ENCODE results near the gene CFAP299.
"Not testable (repeated sequence)": the region's sequence is repeated elsewhere in the genome, so short reads cannot be mapped to it uniquely, and the experiment has no call there.

CFAP299 gene

GRCh38 chr4:80749558-80749957, 414.0 kb downstream of the CFAP299 start:
- DNase-seq, result not testable (repeated sequence)

- no peak for DNase-seq
Observed at GRCh38 chr4:80751200-80751599, 415.7 kb downstream of the CFAP299 start.

GRCh38 chr4:80767944-80768343, 432.4 kb downstream of the CFAP299 start:
- DNase-seq, result no peak

GRCh38 chr4:80776168-80776567, 440.6 kb downstream of the CFAP299 start:
- no peak for DNase-seq

- no peak for DNase-seq
Observed at GRCh38 chr4:80781431-80781830, 445.9 kb downstream of the CFAP299 start.

GRCh38 chr4:80787306-80787705, 451.8 kb downstream of the CFAP299 start:
- no peak for DNase-seq

- DNase-seq, result no peak
Observed at GRCh38 chr4:80788798-80789197, 453.3 kb downstream of the CFAP299 start.

- DNase-seq, result no peak
Observed at GRCh38 chr4:80790152-80790551, 454.6 kb downstream of the CFAP299 start.

GRCh38 chr4:80793660-80794059, 458.1 kb downstream of the CFAP299 start:
- DNase-seq, result not testable (repeated sequence)

GRCh38 chr4:80798082-80798481, 462.6 kb downstream of the CFAP299 start:
- DNase-seq, result no peak

GRCh38 chr4:80800719-80801118, 465.2 kb downstream of the CFAP299 start:
- DNase-seq, result not testable (repeated sequence)

GRCh38 chr4:80803337-80803736, 467.8 kb downstream of the CFAP299 start:
- DNase-seq, result no peak

GRCh38 chr4:80806472-80806871, 470.9 kb downstream of the CFAP299 start:
- no peak for DNase-seq

- no peak for DNase-seq
Observed at GRCh38 chr4:80809039-80809729, 473.7 kb downstream of the CFAP299 start.

GRCh38 chr4:80811406-80811805, 475.9 kb downstream of the CFAP299 start:
- DNase-seq, result no peak

- DNase-seq, result no peak
Observed at GRCh38 chr4:80812145-80812544, 476.6 kb downstream of the CFAP299 start.

GRCh38 chr4:80814266-80814665, 478.7 kb downstream of the CFAP299 start:
- DNase-seq, result no peak

- no peak for DNase-seq
Observed at GRCh38 chr4:80831383-80832361, 496.1 kb downstream of the CFAP299 start.

- DNase-seq, result no peak
Observed at GRCh38 chr4:80839281-80839680, 503.8 kb downstream of the CFAP299 start.

GRCh38 chr4:80839792-80840191, 504.3 kb downstream of the CFAP299 start:
- no peak for DNase-seq

GRCh38 chr4:80840396-80840795, 504.9 kb downstream of the CFAP299 start:
- no peak for DNase-seq

- DNase-seq, result no peak
Observed at GRCh38 chr4:80841587-80842281, 506.2 kb downstream of the CFAP299 start.

GRCh38 chr4:80846210-80846609, 510.7 kb downstream of the CFAP299 start:
- no peak for DNase-seq
